GM23338 (cell line): ENCODE data around the gene PBX3. TPM values are rescaled to one million over a fixed set of nuclear protein-coding genes. Genes with fewer than 3 reads are reported as not detected.
"Not testable (repeated sequence)": the region's sequence is repeated elsewhere in the genome, so short reads cannot be mapped to it uniquely, and the experiment has no call there.

Experiments used
- ATAC-seq: fragments of 200-7000 bp; cut with Tn5 transposase; 3 replicates; pipeline ENCODE4 v1.9.1; 2020
- DNase-seq: peaks from one replicate; pipeline ENCODE4 v3.0.0-alpha.2; 2015; ENCODE audit warnings: low spot score
- H2AFZ ChIP-seq: fragments of 200-600 bp; sonication (generic); 2 replicates; pipeline ENCODE4 v1.8.0; 2016; ENCODE audit warnings: antibody characterized with exemption, mild to moderate bottlenecking, moderate library complexity
- H3F3A ChIP-seq: fragments of 200-600 bp; sonication (generic); replicated peaks from 2 replicates; pipeline ENCODE4 v1.8.0; 2017; ENCODE audit warnings: antibody characterized with exemption, mixed run types, low read depth
- H3K27ac ChIP-seq: fragments of 200-600 bp; sonication (generic); 2 replicates; pipeline ENCODE4 v1.6.1; 2016; ENCODE audit warnings: low read depth
- H3K27me3 ChIP-seq: fragments of 200-600 bp; sonication (generic); 2 replicates; pipeline ENCODE4 v1.8.0; 2016; ENCODE audit warnings: mild to moderate bottlenecking, mixed run types, moderate library complexity; ENCODE audit not compliant: insufficient read depth
- H3K36me3 ChIP-seq: fragments of 200-600 bp; sonication (generic); 2 replicates; pipeline ENCODE4 v1.8.0; 2016; ENCODE audit warnings: mild to moderate bottlenecking; ENCODE audit not compliant: insufficient read depth
- H3K4me1 ChIP-seq: fragments of 200-600 bp; sonication (generic); 2 replicates; pipeline ENCODE4 v1.8.0; 2016; ENCODE audit warnings: mild to moderate bottlenecking, moderate library complexity; ENCODE audit not compliant: insufficient read depth
- H3K4me2 ChIP-seq: fragments of 200-600 bp; sonication (generic); 2 replicates; pipeline ENCODE4 v1.7.1; 2017; ENCODE audit warnings: mixed run types
- H3K4me3 ChIP-seq: fragments of 200-600 bp; sonication (generic); 2 replicates; pipeline ENCODE4 v1.6.1; 2016; ENCODE audit warnings: mixed run types
- H3K79me2 ChIP-seq: fragments of 200-600 bp; sonication (generic); replicated peaks from 2 replicates; pipeline ENCODE4 v1.8.0; 2017; ENCODE audit warnings: mild to moderate bottlenecking; ENCODE audit not compliant: insufficient read depth
- H3K9me2 ChIP-seq: fragments of 200-600 bp; sonication (generic); 2 replicates; pipeline ENCODE4 v1.8.0; 2017; ENCODE audit not compliant: insufficient read depth
- H4K20me1 ChIP-seq: fragments of 200-600 bp; sonication (generic); replicated peaks from 2 replicates; pipeline ENCODE4 v1.8.0; 2017; ENCODE audit warnings: mild to moderate bottlenecking; ENCODE audit not compliant: insufficient read depth
- H3K27ac Mint-ChIP-seq: 2 replicates; pipeline ENCODE4 v1.8.0; 2020; ENCODE audit warnings: inconsistent platforms, mild to moderate bottlenecking, moderate library complexity, mixed read lengths
- H3K27me3 Mint-ChIP-seq: 3 replicates; pipeline ENCODE4 v1.8.0; 2022; ENCODE audit warnings: low read depth, mild to moderate bottlenecking, moderate library complexity, mixed read lengths, inconsistent platforms; ENCODE audit not compliant: insufficient read depth, poor library complexity
- H3K36me3 Mint-ChIP-seq: 3 replicates; pipeline ENCODE4 v1.8.0; 2021; ENCODE audit warnings: low read depth, mild to moderate bottlenecking, inconsistent platforms, moderate library complexity, mixed read lengths
- H3K4me1 Mint-ChIP-seq: 3 replicates; pipeline ENCODE4 v1.8.0; 2020; ENCODE audit warnings: mild to moderate bottlenecking, inconsistent platforms, mixed read lengths
- H3K4me3 Mint-ChIP-seq: 3 replicates; pipeline ENCODE4 v1.8.0; 2021; ENCODE audit warnings: moderate library complexity, mild to moderate bottlenecking, inconsistent platforms, mixed read lengths
- H3K9me3 Mint-ChIP-seq: 3 replicates; pipeline ENCODE4 v1.8.0; 2020; ENCODE audit warnings: moderate library complexity, mild to moderate bottlenecking, inconsistent platforms, mixed read lengths
- CREB1 ChIP-seq: fragments of 250-450 bp; sonication (Bioruptor Pico); IDR thresholded peaks from 2 replicates; pipeline ENCODE4 v1.5.0; 2020; ENCODE audit warnings: low read depth, mild to moderate bottlenecking, moderate library complexity
- EZH2 ChIP-seq: fragments of 200-600 bp; sonication (generic); IDR thresholded peaks from one replicate; pipeline ENCODE4 v1.8.0; 2017; ENCODE audit warnings: antibody characterized with exemption, mild to moderate bottlenecking, low read depth; ENCODE audit not compliant: unreplicated experiment
- EZH2phosphoT487 ChIP-seq: fragments of 200-600 bp; sonication (generic); IDR thresholded peaks from one replicate; pipeline ENCODE4 v1.8.1; 2018; ENCODE audit warnings: antibody characterized with exemption; ENCODE audit not compliant: unreplicated experiment
- JUNB ChIP-seq: IDR thresholded peaks from one replicate; pipeline ENCODE4 v1.6.1; 2016; ENCODE audit warnings: antibody characterized with exemption; ENCODE audit not compliant: unreplicated experiment
- NANOG ChIP-seq: IDR thresholded peaks from 2 replicates; pipeline ENCODE4 v1.6.1; 2016; ENCODE audit warnings: antibody characterized with exemption, borderline replicate concordance
- POLR2AphosphoS5 ChIP-seq: IDR thresholded peaks from 2 replicates; pipeline ENCODE4 v1.6.1; 2016; ENCODE audit warnings: antibody characterized with exemption, low read depth
- STAT1 ChIP-seq: IDR thresholded peaks from one replicate; pipeline ENCODE4 v1.6.1; 2016; ENCODE audit warnings: antibody characterized with exemption; ENCODE audit not compliant: unreplicated experiment
- ZNF114 ChIP-seq: fragments of 250-450 bp; sonication (Bioruptor Pico); IDR thresholded peaks from 2 replicates; pipeline ENCODE4 v1.5.0; 2020; ENCODE audit warnings: mild to moderate bottlenecking, moderate library complexity
- ZNF331 ChIP-seq: fragments of 250-450 bp; sonication (Bioruptor Pico); IDR thresholded peaks from 2 replicates; pipeline ENCODE4 v1.5.0; 2020; ENCODE audit warnings: low read depth, mild to moderate bottlenecking, moderate library complexity
- polyA plus RNA-seq: library from polyadenylated mRNA; unstranded; fragments of >200 nt; fragmentation: Nextera tagmentation; extraction: Ambion mirVana; gene quantifications from 2 replicates; pipeline ENCODE4 v1.2.1, GENCODE V29; 2016
- total RNA-seq: library from RNA; depleted of rRNA; stranded (reverse); fragments of >200 nt; shearing (Covaris generic); gene quantifications from 2 replicates; pipeline ENCODE4 v1.2.3, GENCODE V29; 2014
- TF ChIP-seq, protein P1 (sequence below): fragments of 250-450 bp; sonication (Bioruptor Pico); IDR thresholded peaks from 2 replicates; pipeline ENCODE4 v1.5.0; 2020; ENCODE audit warnings: mild to moderate bottlenecking, moderate library complexity
- TF ChIP-seq, protein P2 (sequence below): IDR thresholded peaks from 2 replicates; pipeline ENCODE4 v1.6.1; 2016; ENCODE audit warnings: antibody characterized with exemption
- TF ChIP-seq, protein P3 (sequence below), 2 experiments: fragments of 200-600 bp in 1 of 2; sonication (generic) in 1 of 2; conservative IDR thresholded peaks; 2 replicates each; pipeline versions ENCODE4 v1.5.1 to v1.6.1; 2016 to 2017; ENCODE audit warnings: antibody characterized with exemption in 2 of 2, low read depth in 2 of 2, mild to moderate bottlenecking in 2 of 2, moderate library complexity in 1 of 2

Gene PBX3
- total and polyA plus RNA-seq, 2 experiments from 2014 or later = 28.9 to 50.5 TPM

DNA sequence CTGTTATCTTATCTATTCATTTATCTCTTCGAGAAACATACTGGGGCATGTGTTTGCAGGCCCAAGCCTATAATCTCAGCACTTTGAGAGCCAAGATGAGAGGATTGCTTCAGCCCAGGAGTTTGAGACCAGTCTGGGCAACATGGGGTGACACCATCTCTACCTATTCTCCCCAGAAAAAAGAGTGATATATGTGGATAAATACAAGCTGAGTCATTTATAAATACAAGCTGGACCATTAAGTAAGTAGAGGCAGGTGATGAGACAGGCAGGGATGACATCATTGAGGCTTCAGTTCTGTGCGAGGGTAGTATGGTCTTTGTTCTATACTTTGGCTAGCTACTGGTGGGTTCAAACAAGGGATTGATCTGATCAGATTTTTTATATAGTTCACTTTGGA, 25.6 kb downstream of the PBX3 start (continued):
- TF ChIP-seq, protein P1, sequence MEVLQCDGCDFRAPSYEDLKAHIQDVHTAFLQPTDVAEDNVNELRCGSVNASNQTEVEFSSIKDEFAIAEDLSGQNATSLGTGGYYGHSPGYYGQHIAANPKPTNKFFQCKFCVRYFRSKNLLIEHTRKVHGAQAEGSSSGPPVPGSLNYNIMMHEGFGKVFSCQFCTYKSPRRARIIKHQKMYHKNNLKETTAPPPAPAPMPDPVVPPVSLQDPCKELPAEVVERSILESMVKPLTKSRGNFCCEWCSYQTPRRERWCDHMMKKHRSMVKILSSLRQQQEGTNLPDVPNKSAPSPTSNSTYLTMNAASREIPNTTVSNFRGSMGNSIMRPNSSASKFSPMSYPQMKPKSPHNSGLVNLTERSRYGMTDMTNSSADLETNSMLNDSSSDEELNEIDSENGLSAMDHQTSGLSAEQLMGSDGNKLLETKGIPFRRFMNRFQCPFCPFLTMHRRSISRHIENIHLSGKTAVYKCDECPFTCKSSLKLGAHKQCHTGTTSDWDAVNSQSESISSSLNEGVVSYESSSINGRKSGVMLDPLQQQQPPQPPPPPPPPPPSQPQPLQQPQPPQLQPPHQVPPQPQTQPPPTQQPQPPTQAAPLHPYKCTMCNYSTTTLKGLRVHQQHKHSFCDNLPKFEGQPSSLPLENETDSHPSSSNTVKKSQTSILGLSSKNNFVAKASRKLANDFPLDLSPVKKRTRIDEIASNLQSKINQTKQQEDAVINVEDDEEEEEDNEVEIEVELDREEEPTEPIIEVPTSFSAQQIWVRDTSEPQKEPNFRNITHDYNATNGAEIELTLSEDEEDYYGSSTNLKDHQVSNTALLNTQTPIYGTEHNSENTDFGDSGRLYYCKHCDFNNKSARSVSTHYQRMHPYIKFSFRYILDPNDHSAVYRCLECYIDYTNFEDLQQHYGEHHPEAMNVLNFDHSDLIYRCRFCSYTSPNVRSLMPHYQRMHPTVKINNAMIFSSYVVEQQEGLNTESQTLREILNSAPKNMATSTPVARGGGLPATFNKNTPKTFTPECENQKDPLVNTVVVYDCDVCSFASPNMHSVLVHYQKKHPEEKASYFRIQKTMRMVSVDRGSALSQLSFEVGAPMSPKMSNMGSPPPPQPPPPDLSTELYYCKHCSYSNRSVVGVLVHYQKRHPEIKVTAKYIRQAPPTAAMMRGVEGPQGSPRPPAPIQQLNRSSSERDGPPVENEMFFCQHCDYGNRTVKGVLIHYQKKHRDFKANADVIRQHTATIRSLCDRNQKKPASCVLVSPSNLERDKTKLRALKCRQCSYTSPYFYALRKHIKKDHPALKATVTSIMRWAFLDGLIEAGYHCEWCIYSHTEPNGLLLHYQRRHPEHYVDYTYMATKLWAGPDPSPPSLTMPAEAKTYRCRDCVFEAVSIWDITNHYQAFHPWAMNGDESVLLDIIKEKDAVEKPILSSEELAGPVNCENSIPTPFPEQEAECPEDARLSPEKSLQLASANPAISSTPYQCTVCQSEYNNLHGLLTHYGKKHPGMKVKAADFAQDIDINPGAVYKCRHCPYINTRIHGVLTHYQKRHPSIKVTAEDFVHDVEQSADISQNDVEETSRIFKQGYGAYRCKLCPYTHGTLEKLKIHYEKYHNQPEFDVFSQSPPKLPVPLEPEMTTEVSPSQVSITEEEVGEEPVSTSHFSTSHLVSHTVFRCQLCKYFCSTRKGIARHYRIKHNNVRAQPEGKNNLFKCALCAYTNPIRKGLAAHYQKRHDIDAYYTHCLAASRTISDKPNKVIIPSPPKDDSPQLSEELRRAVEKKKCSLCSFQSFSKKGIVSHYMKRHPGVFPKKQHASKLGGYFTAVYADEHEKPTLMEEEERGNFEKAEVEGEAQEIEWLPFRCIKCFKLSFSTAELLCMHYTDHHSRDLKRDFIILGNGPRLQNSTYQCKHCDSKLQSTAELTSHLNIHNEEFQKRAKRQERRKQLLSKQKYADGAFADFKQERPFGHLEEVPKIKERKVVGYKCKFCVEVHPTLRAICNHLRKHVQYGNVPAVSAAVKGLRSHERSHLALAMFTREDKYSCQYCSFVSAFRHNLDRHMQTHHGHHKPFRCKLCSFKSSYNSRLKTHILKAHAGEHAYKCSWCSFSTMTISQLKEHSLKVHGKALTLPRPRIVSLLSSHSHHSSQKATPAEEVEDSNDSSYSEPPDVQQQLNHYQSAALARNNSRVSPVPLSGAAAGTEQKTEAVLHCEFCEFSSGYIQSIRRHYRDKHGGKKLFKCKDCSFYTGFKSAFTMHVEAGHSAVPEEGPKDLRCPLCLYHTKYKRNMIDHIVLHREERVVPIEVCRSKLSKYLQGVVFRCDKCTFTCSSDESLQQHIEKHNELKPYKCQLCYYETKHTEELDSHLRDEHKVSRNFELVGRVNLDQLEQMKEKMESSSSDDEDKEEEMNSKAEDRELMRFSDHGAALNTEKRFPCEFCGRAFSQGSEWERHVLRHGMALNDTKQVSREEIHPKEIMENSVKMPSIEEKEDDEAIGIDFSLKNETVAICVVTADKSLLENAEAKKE (CRISPR knock-in tag) = no peak
- TF ChIP-seq STAT1 (no peak), CREB1 (CRISPR knock-in tag) (no peak), ZNF331 (no peak), EZH2phosphoT487 (no peak), EZH2 (no peak), NANOG (no peak), POLR2AphosphoS5 (no peak), JUNB (no peak)
- TF ChIP-seq, protein P2, sequence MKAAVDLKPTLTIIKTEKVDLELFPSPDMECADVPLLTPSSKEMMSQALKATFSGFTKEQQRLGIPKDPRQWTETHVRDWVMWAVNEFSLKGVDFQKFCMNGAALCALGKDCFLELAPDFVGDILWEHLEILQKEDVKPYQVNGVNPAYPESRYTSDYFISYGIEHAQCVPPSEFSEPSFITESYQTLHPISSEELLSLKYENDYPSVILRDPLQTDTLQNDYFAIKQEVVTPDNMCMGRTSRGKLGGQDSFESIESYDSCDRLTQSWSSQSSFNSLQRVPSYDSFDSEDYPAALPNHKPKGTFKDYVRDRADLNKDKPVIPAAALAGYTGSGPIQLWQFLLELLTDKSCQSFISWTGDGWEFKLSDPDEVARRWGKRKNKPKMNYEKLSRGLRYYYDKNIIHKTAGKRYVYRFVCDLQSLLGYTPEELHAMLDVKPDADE = no peak

DNA sequence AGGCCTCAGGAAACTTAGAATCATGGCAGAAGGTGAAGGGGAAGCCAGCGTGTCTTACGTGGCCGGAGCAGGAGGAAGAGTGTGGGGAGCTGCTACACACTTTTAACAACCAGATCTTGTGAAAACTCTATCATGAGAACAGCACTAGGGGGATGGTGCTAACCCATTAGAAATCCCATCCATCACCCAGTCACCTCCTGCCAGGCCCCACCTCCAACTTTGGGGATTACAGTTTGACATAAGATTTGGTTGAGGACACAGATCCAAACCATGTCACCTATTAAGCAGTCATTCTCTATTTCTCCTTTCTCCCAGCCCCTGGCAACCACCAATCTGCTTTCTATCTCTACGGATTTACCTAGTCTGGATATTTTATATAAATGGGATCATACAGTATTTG, 26.9 kb downstream of the PBX3 start:
- no peak overlapping the region for H2AFZ ChIP-seq
- no peak for TF ChIP-seq ZNF114 (CRISPR knock-in tag)
- TF ChIP-seq, protein P3, sequence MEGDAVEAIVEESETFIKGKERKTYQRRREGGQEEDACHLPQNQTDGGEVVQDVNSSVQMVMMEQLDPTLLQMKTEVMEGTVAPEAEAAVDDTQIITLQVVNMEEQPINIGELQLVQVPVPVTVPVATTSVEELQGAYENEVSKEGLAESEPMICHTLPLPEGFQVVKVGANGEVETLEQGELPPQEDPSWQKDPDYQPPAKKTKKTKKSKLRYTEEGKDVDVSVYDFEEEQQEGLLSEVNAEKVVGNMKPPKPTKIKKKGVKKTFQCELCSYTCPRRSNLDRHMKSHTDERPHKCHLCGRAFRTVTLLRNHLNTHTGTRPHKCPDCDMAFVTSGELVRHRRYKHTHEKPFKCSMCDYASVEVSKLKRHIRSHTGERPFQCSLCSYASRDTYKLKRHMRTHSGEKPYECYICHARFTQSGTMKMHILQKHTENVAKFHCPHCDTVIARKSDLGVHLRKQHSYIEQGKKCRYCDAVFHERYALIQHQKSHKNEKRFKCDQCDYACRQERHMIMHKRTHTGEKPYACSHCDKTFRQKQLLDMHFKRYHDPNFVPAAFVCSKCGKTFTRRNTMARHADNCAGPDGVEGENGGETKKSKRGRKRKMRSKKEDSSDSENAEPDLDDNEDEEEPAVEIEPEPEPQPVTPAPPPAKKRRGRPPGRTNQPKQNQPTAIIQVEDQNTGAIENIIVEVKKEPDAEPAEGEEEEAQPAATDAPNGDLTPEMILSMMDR (conservative IDR thresholded peaks at IDR 0.05; ENCODE audit: low read depth in 2 of 2) = no peak
- peaks cover 6% of the 10 kb centered on the region; the same call in 1 of the 2 replicates for H4K20me1 ChIP-seq
- peaks cover 3% of the 10 kb centered on the region for H3K27me3 Mint-ChIP-seq
- H3K9me3 Mint-ChIP-seq = no peaks in the 10 kb centered on the region; the same call in 2 of the 3 replicates
- H3F3A ChIP-seq = no peaks in the 10 kb centered on the region
- no peak overlapping the region for H3K4me2 ChIP-seq
- no peak for DNase-seq
- H3K79me2 ChIP-seq = peaks cover 94% of the 10 kb centered on the region
- no peak overlapping the region for H3K4me3 Mint-ChIP-seq
- H3K9me2 ChIP-seq = no peaks in the 10 kb centered on the region
- peaks cover 31% of the 10 kb centered on the region for H3K4me1 Mint-ChIP-seq
- peak; percentile 38; the same call in 2 of the 3 replicates for ATAC-seq
- H3K36me3 ChIP-seq = no peaks in the 10 kb centered on the region
- H3K4me1 ChIP-seq = peaks cover 28% of the 10 kb centered on the region
- peak overlapping the region; percentile 3; the same call in 1 of the 2 replicates for H3K27ac ChIP-seq
- H3K27ac Mint-ChIP-seq = peak overlapping the region; percentile 42
- peaks cover 6% of the 10 kb centered on the region; the same call in 2 of the 3 replicates for H3K36me3 Mint-ChIP-seq
- no peak overlapping the region for H3K4me3 ChIP-seq
- no peaks in the 10 kb centered on the region for H3K27me3 ChIP-seq

DNA sequence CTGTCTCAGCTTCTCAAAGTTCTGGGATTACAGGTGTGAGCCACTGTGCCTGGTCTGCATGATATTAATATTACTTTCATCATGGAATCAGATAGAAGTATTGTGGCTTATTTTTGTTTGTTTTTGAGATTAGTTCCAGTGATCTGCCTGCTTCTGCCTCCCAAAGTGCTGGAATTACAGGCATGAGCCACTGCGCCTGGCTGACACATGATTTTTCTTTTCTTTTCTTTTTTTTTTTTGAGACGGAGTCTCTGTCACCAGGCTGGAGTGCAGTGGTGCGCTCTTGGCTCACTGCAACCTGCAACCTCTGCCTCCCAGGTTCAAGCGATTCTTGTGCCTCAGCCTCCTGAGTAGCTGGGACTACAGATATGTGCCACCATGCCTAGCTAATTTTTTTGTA, 29.6 kb downstream of the PBX3 start:
- peaks cover 18% of the 10 kb centered on the region for H3K36me3 Mint-ChIP-seq
- not testable (repeated sequence) for H3K36me3 ChIP-seq, H4K20me1 ChIP-seq, H2AFZ ChIP-seq, H3K9me2 ChIP-seq, H3K4me3 ChIP-seq, H3K4me2 ChIP-seq, H3K27me3 ChIP-seq, ATAC-seq, H3F3A ChIP-seq, H3K27me3 Mint-ChIP-seq, H3K4me3 Mint-ChIP-seq, DNase-seq, H3K4me1 ChIP-seq
- Histone ChIP-seq H3K27ac (peak overlapping the region; percentile 74), H3K79me2 (peaks cover 71% of the 10 kb centered on the region)
- H3K9me3 Mint-ChIP-seq = peaks cover 12% of the 10 kb centered on the region
- H3K4me1 Mint-ChIP-seq = peaks cover 15% of the 10 kb centered on the region
- peak overlapping the region; percentile 36; the same call in 1 of the 2 replicates for H3K27ac Mint-ChIP-seq
